Nephron progenitor cell (in vitro differentiated cells): ENCODE measurements around the gene CLCNKB.

Source experiments
- DNase-seq: peaks from one replicate; pipeline ENCODE4 v3.0.0; 2021
- H3K27ac Mint-ChIP-seq: 2 replicates; pipeline ENCODE4 v1.8.0; 2021; ENCODE audit warnings: mild to moderate bottlenecking, moderate library complexity, mixed read lengths
- H3K27me3 Mint-ChIP-seq: 2 replicates; pipeline ENCODE4 v1.8.0; 2021; ENCODE audit warnings: mild to moderate bottlenecking, low read depth, mixed read lengths; ENCODE audit not compliant: poor library complexity
- H3K36me3 Mint-ChIP-seq: 2 replicates; pipeline ENCODE4 v1.8.0; 2021; ENCODE audit warnings: low read depth, mixed read lengths
- H3K4me1 Mint-ChIP-seq: 2 replicates; pipeline ENCODE4 v1.8.0; 2021; ENCODE audit warnings: mixed read lengths
- H3K4me3 Mint-ChIP-seq: 2 replicates; pipeline ENCODE4 v1.8.0; 2021; ENCODE audit warnings: mild to moderate bottlenecking, moderate library complexity, mixed read lengths
- H3K9me3 Mint-ChIP-seq: 2 replicates; pipeline ENCODE4 v1.8.0; 2021; ENCODE audit warnings: mild to moderate bottlenecking, moderate library complexity, mixed read lengths
- TF ChIP-seq, protein P1 (sequence below): fragments of 200-600 bp; sonication (generic); IDR thresholded peaks from 2 replicates; pipeline ENCODE4 v1.5.0; 2021; ENCODE audit warnings: antibody characterized with exemption

Gene CLCNKB

DNA sequence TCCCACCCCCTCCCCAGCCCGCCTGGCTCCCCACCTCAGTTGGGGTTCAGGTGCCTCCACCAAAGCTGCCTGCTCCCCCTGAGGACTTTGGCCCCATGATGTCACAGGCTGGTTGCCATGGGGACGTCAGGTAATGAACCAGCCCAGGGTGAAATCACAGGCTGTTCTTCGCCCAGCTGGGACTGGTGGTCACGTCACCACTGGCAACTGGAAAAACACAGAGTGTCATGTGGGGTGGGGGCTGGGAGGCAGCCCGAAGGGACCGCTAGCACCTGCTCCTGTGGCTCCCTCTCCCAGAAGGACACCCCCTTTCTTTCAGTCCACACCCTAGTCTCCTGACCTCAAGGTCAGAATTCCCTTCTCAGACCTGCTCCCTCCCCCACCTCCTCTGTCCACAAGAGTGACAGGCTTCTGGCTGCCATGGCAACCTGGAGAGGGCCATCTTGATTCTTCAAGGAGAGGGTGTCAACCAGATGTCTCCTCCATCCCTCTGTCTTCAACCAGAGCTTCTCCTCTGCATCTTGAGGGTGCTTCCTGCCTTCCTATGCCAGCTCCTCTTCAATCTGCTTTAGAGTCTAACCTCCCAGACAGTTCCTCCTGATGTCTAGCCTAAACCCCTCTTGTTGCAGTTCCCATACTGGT lies 23.7 kb downstream of the CLCNKB start:
- H3K4me3 Mint-ChIP-seq, result peak overlapping the region; percentile 32
- no peak for DNase-seq
- TF ChIP-seq, protein P1, sequence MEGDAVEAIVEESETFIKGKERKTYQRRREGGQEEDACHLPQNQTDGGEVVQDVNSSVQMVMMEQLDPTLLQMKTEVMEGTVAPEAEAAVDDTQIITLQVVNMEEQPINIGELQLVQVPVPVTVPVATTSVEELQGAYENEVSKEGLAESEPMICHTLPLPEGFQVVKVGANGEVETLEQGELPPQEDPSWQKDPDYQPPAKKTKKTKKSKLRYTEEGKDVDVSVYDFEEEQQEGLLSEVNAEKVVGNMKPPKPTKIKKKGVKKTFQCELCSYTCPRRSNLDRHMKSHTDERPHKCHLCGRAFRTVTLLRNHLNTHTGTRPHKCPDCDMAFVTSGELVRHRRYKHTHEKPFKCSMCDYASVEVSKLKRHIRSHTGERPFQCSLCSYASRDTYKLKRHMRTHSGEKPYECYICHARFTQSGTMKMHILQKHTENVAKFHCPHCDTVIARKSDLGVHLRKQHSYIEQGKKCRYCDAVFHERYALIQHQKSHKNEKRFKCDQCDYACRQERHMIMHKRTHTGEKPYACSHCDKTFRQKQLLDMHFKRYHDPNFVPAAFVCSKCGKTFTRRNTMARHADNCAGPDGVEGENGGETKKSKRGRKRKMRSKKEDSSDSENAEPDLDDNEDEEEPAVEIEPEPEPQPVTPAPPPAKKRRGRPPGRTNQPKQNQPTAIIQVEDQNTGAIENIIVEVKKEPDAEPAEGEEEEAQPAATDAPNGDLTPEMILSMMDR, result no peak
- H3K36me3 Mint-ChIP-seq, result no peaks in the 10 kb centered on the region
- H3K4me1 Mint-ChIP-seq, result peaks cover 44% of the 10 kb centered on the region
- H3K9me3 Mint-ChIP-seq, result no peaks in the 10 kb centered on the region
- no peak overlapping the region for H3K27ac Mint-ChIP-seq
- H3K27me3 Mint-ChIP-seq, result peaks cover 21% of the 10 kb centered on the region

- TF ChIP-seq, protein P1, result no peak
- no peak for DNase-seq
- peak overlapping the region; percentile 32 for H3K4me3 Mint-ChIP-seq
- H3K36me3 Mint-ChIP-seq, result no peaks in the 10 kb centered on the region
- H3K27ac Mint-ChIP-seq, result no peak overlapping the region
- no peaks in the 10 kb centered on the region for H3K9me3 Mint-ChIP-seq
- peaks cover 44% of the 10 kb centered on the region for H3K4me1 Mint-ChIP-seq
- peaks cover 28% of the 10 kb centered on the region for H3K27me3 Mint-ChIP-seq
These were observed 24.4 kb downstream of the CLCNKB start for GRCh38 chr1:16067933-16068332.

GRCh38 chr1:16068356-16069270 lies 25.0 kb downstream of the CLCNKB start:
- Mint-ChIP-seq H3K4me1 (peaks cover 40% of the 10 kb centered on the region), H3K4me3 (no peak overlapping the region), H3K27me3 (peaks cover 31% of the 10 kb centered on the region), H3K9me3 (no peaks in the 10 kb centered on the region), H3K27ac (no peak overlapping the region), H3K36me3 (no peaks in the 10 kb centered on the region)
- TF ChIP-seq, protein P1, result no peak
- DNase-seq, result no peak

DNA sequence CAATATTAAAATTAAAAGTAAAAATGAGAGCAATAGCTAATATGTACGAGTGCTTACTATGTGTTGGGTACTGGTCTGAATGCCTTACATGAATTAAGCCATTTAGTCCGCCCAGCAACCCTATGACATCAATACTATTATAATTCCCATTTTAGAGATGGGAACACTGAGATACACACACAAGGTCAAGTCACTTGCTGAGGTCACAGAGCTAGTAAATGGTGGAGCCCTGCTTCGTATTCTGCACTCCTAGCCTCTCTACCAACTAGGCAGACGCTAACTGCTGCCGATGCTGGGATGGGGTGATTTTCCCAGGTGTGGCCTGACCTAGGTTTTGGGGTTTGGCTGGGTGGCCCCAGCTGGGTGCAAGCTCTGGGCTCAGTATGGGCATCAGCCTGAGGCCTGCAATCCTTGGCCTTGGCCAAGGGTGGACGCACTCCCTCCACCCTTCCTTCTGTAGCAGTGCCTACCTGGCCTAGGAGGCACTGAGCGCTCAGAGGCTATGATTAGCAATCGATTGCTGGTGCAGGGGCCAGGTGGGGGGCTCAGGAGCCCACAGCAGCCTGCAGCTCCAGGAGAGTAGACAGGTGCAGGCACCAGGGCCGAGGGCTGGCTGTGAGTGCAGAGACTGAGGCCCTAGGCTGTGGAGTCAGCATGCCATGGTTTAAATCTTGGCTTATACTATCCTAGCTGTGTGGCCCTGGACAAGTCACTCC lies 27.2 kb downstream of the CLCNKB start:
- TF ChIP-seq, protein P1, result no peak
- Mint-ChIP-seq H3K4me1 (peaks cover 30% of the 10 kb centered on the region), H3K27me3 (peaks cover 41% of the 10 kb centered on the region), H3K36me3 (no peaks in the 10 kb centered on the region), H3K9me3 (no peaks in the 10 kb centered on the region), H3K27ac (no peak overlapping the region), H3K4me3 (no peak overlapping the region)
- DNase-seq, result no peak

GRCh38 chr1:16071614-16072013 lies 28.0 kb downstream of the CLCNKB start:
- peaks cover 31% of the 10 kb centered on the region for H3K4me1 Mint-ChIP-seq
- H3K36me3 Mint-ChIP-seq, result no peaks in the 10 kb centered on the region
- TF ChIP-seq, protein P1, result no peak
- H3K9me3 Mint-ChIP-seq, result no peaks in the 10 kb centered on the region
- no peak overlapping the region for H3K27ac Mint-ChIP-seq
- H3K4me3 Mint-ChIP-seq, result no peak overlapping the region
- DNase-seq, result no peak
- H3K27me3 Mint-ChIP-seq, result peaks cover 48% of the 10 kb centered on the region
